22Rv1 (cell line): ENCODE data around the gene ANGPTL2.

Experiments used
- H3K27ac ChIP-seq: fragments of 450-650 bp; 2 replicates; pipeline ENCODE4 v1.5.1; 2017
- CTCF ChIP-seq: fragments of 450-650 bp; IDR thresholded peaks from 2 replicates; pipeline ENCODE4 v1.5.1; 2017; ENCODE audit warnings: mild to moderate bottlenecking
- ZFX ChIP-seq: fragments of 450-650 bp; IDR thresholded peaks from 2 replicates; pipeline ENCODE4 v1.6.1; 2017; ENCODE audit warnings: antibody characterized with exemption, borderline replicate concordance

Gene ANGPTL2

GRCh38 chr9:127167560-127168326 is 45.3 kb upstream of the ANGPTL2 start:
- TF ChIP-seq ZFX (no peak), CTCF (no peak)
- no peak overlapping the region for H3K27ac ChIP-seq

GRCh38 chr9:127166651-127167524 is 44.5 kb upstream of the ANGPTL2 start:
- no peak overlapping the region for H3K27ac ChIP-seq

GRCh38 chr9:127166111-127166510 is 43.7 kb upstream of the ANGPTL2 start:
- TF ChIP-seq CTCF (no peak), ZFX (no peak)
- H3K27ac ChIP-seq: no peak overlapping the region

More at GRCh38 chr9:127166651-127167524, 44.5 kb upstream of the ANGPTL2 start:
- TF ChIP-seq CTCF: no peak
- no peak for TF ChIP-seq ZFX

- H3K27ac ChIP-seq: no peak overlapping the region
- TF ChIP-seq CTCF: no peak
- TF ChIP-seq ZFX: no peak
Measured at GRCh38 chr9:127165116-127165515, 42.7 kb upstream of the ANGPTL2 start.

GRCh38 chr9:127163409-127163808 is 41.0 kb upstream of the ANGPTL2 start:
- H3K27ac ChIP-seq: no peak overlapping the region
- no peak for TF ChIP-seq CTCF

- no peak overlapping the region for H3K27ac ChIP-seq
- TF ChIP-seq ZFX (no peak), CTCF (no peak)
Measured at GRCh38 chr9:127162864-127163365, 40.5 kb upstream of the ANGPTL2 start.
